NCI-H748 treated with DMSO at 0.1 percent for 48 hours (cell line): ENCODE data around the gene LYST.
"Not testable (repeated sequence)": the region's sequence is repeated elsewhere in the genome, so short reads cannot be mapped to it uniquely, and the experiment has no call there.

Source experiments
- DNase-seq: peaks from one replicate; lab custom pipeline; 2025; lab: John Stamatoyannopoulos, UW

LYST gene

GRCh38 chr1:235817101-235817728 is 49.5 kb downstream of the LYST start:
- DNase-seq = no peak

GRCh38 chr1:235809688-235810397 is 56.9 kb downstream of the LYST start:
- no peak for DNase-seq

DNA sequence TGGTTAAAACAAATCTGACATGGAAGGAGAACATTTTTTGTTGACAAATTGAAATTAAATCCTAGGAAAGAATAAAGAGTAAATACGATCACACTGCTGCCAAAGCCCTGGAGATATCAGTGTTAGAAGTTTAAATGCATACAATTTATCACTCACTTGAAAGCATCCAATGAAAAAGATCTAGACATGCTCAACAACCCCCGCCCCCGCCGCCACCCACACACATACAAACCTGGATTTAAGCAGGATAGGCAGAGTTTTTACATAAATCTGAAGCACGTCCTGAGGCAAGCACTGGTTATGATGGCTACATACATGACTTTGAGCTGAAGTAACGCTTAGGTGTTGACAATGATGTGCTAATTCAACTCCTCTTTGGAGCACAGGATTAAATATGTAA is 58.5 kb downstream of the LYST start:
- no peak for DNase-seq

GRCh38 chr1:235806123-235806522 is 60.6 kb downstream of the LYST start:
- DNase-seq = no peak

GRCh38 chr1:235802573-235803346 is 63.9 kb downstream of the LYST start:
- no peak for DNase-seq

DNA sequence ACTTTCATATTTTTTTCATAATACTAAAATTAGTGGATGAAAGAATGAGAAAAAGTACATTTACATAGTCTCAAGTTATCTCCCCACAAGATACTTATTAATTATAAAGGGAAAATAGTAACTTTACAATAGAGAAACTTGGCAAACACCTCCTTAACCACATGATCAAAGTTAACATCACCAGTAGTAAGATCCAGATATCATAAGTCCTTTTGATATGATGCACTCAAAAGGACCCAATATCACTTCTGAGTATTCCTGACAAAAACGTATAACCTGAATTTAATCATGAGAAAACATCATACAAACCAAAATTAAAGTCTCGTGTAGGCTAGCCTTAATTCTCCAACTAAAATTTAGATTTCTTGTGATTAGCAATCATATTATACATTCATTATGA is 67.4 kb downstream of the LYST start:
- no peak for DNase-seq

- DNase-seq = no peak
Observed at GRCh38 chr1:235791532-235792060, 75.1 kb downstream of the LYST start.

GRCh38 chr1:235790123-235790522 is 76.6 kb downstream of the LYST start:
- DNase-seq = no peak

GRCh38 chr1:235786227-235786898 is 80.3 kb downstream of the LYST start:
- not testable (repeated sequence) for DNase-seq

DNA sequence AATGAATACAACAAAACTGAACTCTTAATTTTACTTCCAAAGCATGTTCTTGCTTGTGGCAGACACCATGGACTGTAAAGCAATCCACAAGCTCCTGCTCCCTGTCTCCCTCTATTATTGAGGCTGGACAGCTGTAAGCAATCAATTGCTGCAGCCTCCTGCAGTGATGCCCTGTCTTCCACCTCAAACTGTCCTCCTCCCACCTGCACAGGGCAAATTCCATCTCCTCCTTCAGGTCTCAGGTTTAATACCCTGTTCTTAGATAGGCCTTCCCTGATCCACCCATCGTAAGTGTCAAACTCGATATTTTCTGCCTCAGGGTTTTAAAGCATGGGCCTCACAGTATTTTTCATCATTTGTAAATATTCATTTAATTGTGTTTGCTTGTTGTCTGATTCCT is 81.8 kb downstream of the LYST start:
- DNase-seq = no peak

GRCh38 chr1:235783148-235783776 is 83.4 kb downstream of the LYST start:
- DNase-seq = peak; percentile 28

- DNase-seq = no peak
Observed at GRCh38 chr1:235782601-235783000, 84.1 kb downstream of the LYST start.

- no peak for DNase-seq
Observed at GRCh38 chr1:235781807-235782206, 84.9 kb downstream of the LYST start.

DNA sequence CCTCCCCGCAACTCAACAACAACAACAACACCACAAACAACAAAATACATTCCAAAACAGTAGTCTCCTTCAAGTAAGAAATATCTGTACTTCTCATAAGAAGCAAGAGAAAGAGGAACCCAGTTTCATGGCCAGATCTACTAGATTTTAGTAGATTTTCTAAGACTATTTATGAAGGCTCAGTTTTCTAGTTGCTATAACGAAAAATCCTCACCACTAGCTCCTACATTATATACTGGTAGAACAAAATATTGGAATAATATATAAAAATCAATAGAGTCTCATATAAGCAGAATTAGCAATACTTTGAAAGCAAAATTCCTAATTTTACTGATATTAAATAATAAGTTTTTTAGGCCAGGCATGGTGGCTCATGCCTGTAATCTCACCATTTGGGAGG is 86.9 kb downstream of the LYST start:
- no peak for DNase-seq

DNA sequence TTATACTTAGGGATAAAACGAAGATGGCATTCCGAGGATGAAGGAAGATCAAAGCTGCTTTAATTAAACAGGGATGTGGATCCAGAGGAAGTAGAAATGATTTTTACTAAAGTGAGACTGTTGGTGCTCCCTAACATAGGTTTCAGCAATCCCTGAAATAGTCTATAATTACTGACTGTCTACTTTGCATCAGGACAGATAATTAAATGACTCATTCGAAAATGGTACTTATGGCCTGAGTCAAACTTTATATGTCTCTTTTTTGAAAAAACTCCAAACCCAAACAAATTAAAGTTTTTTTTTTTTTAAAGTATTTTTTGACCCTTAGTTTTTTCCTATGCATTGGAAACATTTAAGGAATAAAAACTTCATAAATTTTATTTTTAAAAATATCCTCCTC is 90.3 kb downstream of the LYST start:
- DNase-seq = no peak

GRCh38 chr1:235775246-235775860 is 91.4 kb downstream of the LYST start:
- DNase-seq = no peak

DNA sequence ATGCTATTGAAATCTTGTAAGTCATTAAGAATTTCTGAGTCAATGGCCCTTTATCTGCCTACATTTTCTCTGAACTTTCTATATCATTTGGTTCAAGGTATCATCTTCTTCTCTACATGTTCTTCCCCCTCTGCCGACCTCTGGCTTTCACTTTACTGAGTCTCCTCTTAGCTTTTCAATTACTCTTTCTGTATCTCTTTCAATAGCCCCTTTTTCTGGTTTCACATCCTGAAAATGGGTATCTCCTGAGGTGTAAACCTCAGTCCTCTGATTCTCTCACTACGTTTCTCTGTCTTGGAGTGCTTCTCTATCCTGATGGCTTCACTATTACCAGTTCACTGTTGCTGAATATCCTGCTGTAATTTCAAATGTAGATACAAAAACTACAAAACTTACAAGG is 98.9 kb downstream of the LYST start:
- DNase-seq = no peak

DNA sequence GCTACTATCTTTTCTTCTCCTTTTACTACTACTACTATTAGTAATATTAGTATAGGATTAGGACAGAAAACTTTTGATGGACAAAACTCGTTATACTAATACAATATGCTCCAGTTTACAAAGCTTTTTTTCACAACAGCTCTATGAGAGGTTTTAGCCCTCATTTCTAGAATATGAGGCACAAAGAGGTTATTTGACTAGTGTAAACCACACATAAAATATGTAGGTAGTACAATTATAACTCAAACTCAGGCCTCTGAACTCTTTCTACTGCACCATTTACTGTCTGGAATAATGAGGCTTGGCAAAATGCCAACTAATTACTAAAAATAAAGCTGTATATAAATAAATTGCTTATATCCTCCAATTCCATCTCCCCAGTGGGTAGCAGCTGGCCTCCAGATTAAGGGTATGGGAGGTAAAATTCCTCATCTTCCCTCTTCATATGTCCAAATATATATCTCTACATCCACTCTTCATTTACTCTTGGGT is 99.9 kb downstream of the LYST start:
- DNase-seq = no peak

- DNase-seq = no peak
Observed at GRCh38 chr1:235763962-235764361, 102.7 kb downstream of the LYST start.

DNA sequence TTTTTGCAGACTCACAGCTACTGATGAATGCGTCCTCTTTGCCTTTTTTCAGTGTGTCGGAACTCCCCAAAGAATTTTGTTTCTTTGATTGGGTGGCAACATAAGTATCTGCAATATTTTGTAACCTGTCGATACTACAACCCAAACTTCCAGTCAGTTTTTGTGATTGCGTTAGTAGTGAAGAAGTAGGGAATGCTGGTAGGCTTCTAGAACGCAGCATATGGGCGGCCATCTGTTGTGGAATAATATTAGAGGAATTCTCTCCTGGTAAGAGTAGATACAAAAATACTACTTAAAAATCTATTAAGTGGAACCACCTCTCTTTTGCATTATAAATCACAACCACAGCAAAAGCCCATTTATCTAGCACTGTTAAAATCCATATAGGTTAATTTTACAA is 107.4 kb downstream of the LYST start:
- no peak for DNase-seq

DNA sequence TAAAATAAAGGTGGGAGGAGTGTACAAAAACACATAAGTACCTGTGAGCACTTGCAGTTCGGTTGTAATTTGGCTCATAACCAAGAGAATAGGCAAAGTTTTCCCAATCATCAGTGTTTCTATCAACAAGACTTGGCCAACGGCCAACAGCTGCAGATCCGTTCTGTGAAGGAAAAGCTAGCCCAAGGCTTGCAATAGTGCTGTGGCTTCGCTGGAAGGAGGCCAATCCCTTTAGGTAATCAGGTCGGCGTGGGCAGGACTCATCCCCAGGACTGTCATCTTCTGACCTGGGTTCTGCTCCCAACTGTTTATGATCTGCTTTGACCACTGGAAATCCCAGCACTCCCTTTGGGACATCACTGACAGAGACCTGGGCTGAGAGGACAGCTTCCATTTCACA is 107.8 kb downstream of the LYST start:
- DNase-seq = no peak
